ENCODE measurements around the gene TFCP2. TPM values are rescaled to one million over a fixed set of nuclear protein-coding genes. Genes with fewer than 3 reads are reported as not detected.

TFCP2 gene
- total and polyA plus RNA-seq, 12 donors, result 8.7 to 30.9 (median 24.1) TPM

DNA sequence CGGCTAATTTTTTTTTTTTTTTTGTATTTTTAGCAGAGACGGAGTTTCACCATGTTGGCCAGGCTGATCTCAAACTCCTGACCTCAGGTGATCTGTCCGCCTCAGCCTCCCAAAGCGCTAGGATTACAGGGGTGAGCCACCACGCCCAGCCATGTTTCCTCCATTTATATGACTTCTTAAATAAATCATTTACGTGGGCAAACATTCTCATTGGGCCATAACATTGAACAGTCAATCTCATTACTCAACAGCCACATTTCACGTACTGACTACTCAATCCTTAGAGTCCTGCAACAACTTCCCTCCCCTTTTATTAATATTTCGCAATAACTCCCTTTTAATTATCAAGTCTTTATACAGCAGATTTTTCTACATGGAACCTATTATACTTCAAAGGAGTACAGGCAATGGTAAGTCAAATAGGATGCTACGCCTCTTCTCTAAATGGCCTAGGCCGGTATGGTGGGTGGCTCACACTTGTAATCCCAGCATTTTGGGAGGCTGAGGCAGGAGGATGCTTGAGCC is 82.2 kb downstream of the TFCP2 start:
- peaks cover 0 to 67% (median 20%) of the 10 kb centered on the region in 9 donors for H3K36me3 ChIP-seq
- 92 to 95% methylated on average over 10 of the region's 10 CpGs for WGBS, 2 donors

DNA sequence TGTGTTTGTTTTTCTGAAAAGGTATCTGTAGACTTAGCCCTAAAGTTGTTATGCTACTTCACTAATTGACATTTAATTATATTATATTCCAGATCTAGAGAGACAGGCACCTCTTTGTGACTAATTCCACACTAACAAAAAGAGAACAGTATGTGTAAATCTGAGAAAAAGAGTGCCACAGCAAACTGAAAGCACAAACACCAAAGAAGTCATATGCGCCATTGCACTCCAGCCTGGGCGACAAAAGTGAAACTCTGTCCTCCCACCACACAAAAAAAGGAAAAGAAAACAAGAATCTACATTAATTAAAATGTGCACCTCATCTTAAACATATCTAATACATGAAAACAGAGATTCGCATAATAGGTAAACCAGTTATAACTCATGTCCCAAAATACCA is 85.1 kb downstream of the TFCP2 start:
- 98 to 99% methylated on average over 3 of the region's 3 CpGs for WGBS, 2 donors
- no peak for ATAC-seq
- Histone ChIP-seq H3K27me3 (no peaks in the 10 kb centered on the region), H3K36me3 (peaks cover 0 to 37% (median 5%) of the 10 kb centered on the region in 9 donors), H3K27ac (no peak overlapping the region), H3K9me3 (no peaks in the 10 kb centered on the region), H3K4me3 (no peak overlapping the region), H3K4me1 (peaks cover 0 to 7% (median 3%) of the 10 kb centered on the region in 9 donors)
- no peak for TF ChIP-seq CTCF (IDR thresholded peaks at IDR 0.05)
- DNase-seq, result no peak
- intact Hi-C loops (cut with DNase I), result loop anchor here in 3 of 10 donors (10.0 kb wide), 1 partner anchor 147 kb away; the partner anchor contains the start of gene DAZAP2 (in 3 of the 3)

More for the DNA sequence above, 82.2 kb downstream of the TFCP2 start:
- Histone ChIP-seq H3K27ac (no peak overlapping the region), H3K4me1 (peaks cover 0 to 3% (median 0%) of the 10 kb centered on the region in 9 donors), H3K4me3 (no peak overlapping the region), H3K9me3 (no peaks in the 10 kb centered on the region), H3K27me3 (no peaks in the 10 kb centered on the region)
- TF ChIP-seq CTCF (IDR thresholded peaks at IDR 0.05), result no peak
- ATAC-seq, result no peak
- no peak for DNase-seq
- intact Hi-C loops (cut with DNase I), result loop anchor here in 1 of 10 donors (5.0 kb wide), 1 partner anchor 82 kb away; the partner anchor contains the start of gene TFCP2

GRCh38 chr12:51086933-51087332 is 86.0 kb downstream of the TFCP2 start:
- H3K9me3 ChIP-seq, result no peaks in the 10 kb centered on the region
- H3K4me3 ChIP-seq, result no peak overlapping the region
- intact Hi-C loops (cut with DNase I), result loop anchor here in 3 of 10 donors (10.0 kb wide), 1 partner anchor 148 kb away; the partner anchor contains the start of gene DAZAP2 (in 3 of the 3)
- no peak for TF ChIP-seq CTCF (IDR thresholded peaks at IDR 0.05)
- H3K36me3 ChIP-seq, result peaks cover 0 to 29% (median 5%) of the 10 kb centered on the region in 9 donors
- 89 to 91% methylated on average over 10 of the region's 10 CpGs for WGBS, 2 donors
- H3K4me1 ChIP-seq, result peaks cover 0 to 14% (median 10%) of the 10 kb centered on the region in 9 donors
- H3K27ac ChIP-seq, result no peak overlapping the region
- DNase-seq (no peak), ATAC-seq (no peak)
- H3K27me3 ChIP-seq, result no peaks in the 10 kb centered on the region

- peaks cover 0 to 20% (median 0%) of the 10 kb centered on the region in 9 donors for H3K36me3 ChIP-seq
- H3K4me1 ChIP-seq, result peaks cover 0 to 26% (median 20%) of the 10 kb centered on the region in 9 donors
- DNase-seq, result no peak
- H3K27me3 ChIP-seq, result no peaks in the 10 kb centered on the region
- H3K27ac ChIP-seq, result no peak overlapping the region
- H3K4me3 ChIP-seq, result no peak overlapping the region
- no peaks in the 10 kb centered on the region for H3K9me3 ChIP-seq
- ATAC-seq, result no peak
- 84 to 85% methylated on average over 3 of the region's 3 CpGs for WGBS, 2 donors
- intact Hi-C loops (cut with DNase I), result loop anchor here in 3 of 10 donors (10.0 kb wide), 1 partner anchor 149 kb away; the partner anchor contains the start of gene DAZAP2 (in 3 of the 3)
- no peak for TF ChIP-seq CTCF (IDR thresholded peaks at IDR 0.05)
These were observed 87.2 kb downstream of the TFCP2 start for GRCh38 chr12:51085757-51086156.

All from heart right ventricle (tissue), 16 donors.